Fibroblast of lung (primary cell): Measurements from ENCODE around the gene ASCL2. TPM values are rescaled to one million over a fixed set of nuclear protein-coding genes. Genes with fewer than 3 reads are reported as not detected.

ENCODE experiments used
- DNase-seq, 2 donors: peaks; one replicate each; pipeline versions ENCODE4 v3.0.0 to v3.0.0-alpha.2; 2010; ENCODE audit warnings: low read depth in 2 of 2
- H2AFZ ChIP-seq: 2 replicates; pipeline ENCODE4 v1.5.1; 2012; ENCODE audit warnings: low read length, control low read depth, inconsistent platforms
- H3K27ac ChIP-seq: 2 replicates; pipeline ENCODE4 v1.5.1; 2011; ENCODE audit warnings: low read length, control low read depth; ENCODE audit not compliant: insufficient read depth
- H3K27me3 ChIP-seq: 2 replicates; pipeline ENCODE4 v1.5.1; 2011; ENCODE audit warnings: mild to moderate bottlenecking, low read length; ENCODE audit not compliant: control insufficient read depth, insufficient read depth
- H3K36me3 ChIP-seq: 2 replicates; pipeline ENCODE4 v1.5.1; 2011; ENCODE audit warnings: low read length; ENCODE audit not compliant: control insufficient read depth, insufficient read depth
- H3K4me1 ChIP-seq: 2 replicates; pipeline ENCODE4 v1.5.1; 2011; ENCODE audit warnings: low read length; ENCODE audit not compliant: control insufficient read depth, insufficient read depth; ENCODE audit errors: extremely low read depth
- H3K4me2 ChIP-seq: 2 replicates; pipeline ENCODE4 v1.5.1; 2011; ENCODE audit warnings: low read length, control low read depth; ENCODE audit not compliant: insufficient read depth; ENCODE audit errors: extremely low read depth
- H3K4me3 ChIP-seq, 4 experiments: fragments of 200-600 bp in 1 of 4; sonication (generic) in 1 of 4; replicated peaks in 1 of 4; 2 replicates each; pipeline ENCODE4 v1.5.1; 2011 to 2016; ENCODE audit warnings: low read length in 4 of 4, low read depth in 3 of 4, mild to moderate bottlenecking in 3 of 4, control low read depth in 2 of 4, inconsistent platforms in 1 of 4, mixed read lengths in 1 of 4; ENCODE audit not compliant: insufficient read depth in 1 of 4; ENCODE audit errors: control extremely low read depth in 1 of 4
- H3K79me2 ChIP-seq: 2 replicates; pipeline ENCODE4 v1.5.1; 2012; ENCODE audit warnings: mild to moderate bottlenecking, low read length, inconsistent platforms; ENCODE audit not compliant: control insufficient read depth, insufficient read depth
- H3K9ac ChIP-seq: 2 replicates; pipeline ENCODE4 v1.5.1; 2011; ENCODE audit warnings: mild to moderate bottlenecking, low read length, control low read depth; ENCODE audit not compliant: insufficient read depth
- H3K9me3 ChIP-seq: 2 replicates; pipeline ENCODE4 v1.5.1; 2012; ENCODE audit warnings: low read depth, low read length; ENCODE audit not compliant: control insufficient read depth, insufficient read depth
- H4K20me1 ChIP-seq: 2 replicates; pipeline ENCODE4 v1.5.1; 2011; ENCODE audit warnings: low read length; ENCODE audit not compliant: control insufficient read depth, insufficient read depth; ENCODE audit errors: extremely low read depth
- CTCF ChIP-seq, 2 donors: IDR thresholded peaks in 1 of 2; conservative IDR thresholded peaks in 1 of 2; 1 replicate in 1 of 2; 2 replicates in 1 of 2; pipeline ENCODE4 v1.5.1; 2011 to 2012; ENCODE audit warnings: low read length in 2 of 2, control low read depth in 1 of 2, inconsistent platforms in 1 of 2, low read depth in 1 of 2, mild to moderate bottlenecking in 1 of 2
- EZH2 ChIP-seq: IDR thresholded peaks from 2 replicates; pipeline ENCODE4 v1.5.1; 2012; ENCODE audit warnings: low read length, control low read depth, mild to moderate bottlenecking; ENCODE audit errors: missing control alignments
- polyA plus RNA-seq, 2 donors: library from polyadenylated mRNA; depleted of rRNA in 1 of 2; stranded (reverse) in 1 of 2; unstranded in 1 of 2; fragments of >200 nt; gene quantifications; 2 replicates each; pipeline ENCODE4 v1.2.1, GENCODE V29; 2011 to 2012; ENCODE audit warnings: missing spikeins in 1 of 2
- total RNA-seq: library from RNA; depleted of rRNA; stranded (reverse); fragments of >200 nt; gene quantifications from 2 replicates; pipeline ENCODE4 v1.2.1, GENCODE V29; 2014

The ASCL2 gene
- total and polyA plus RNA-seq, 2 donors (not counting 1 experiment from before 2014, with no cell fraction given), result not detected

GRCh38 chr11:2306877-2307500, 36.6 kb upstream of the ASCL2 start:
- no peak overlapping the region for H2AFZ ChIP-seq
- H3K36me3 ChIP-seq, result no peaks in the 10 kb centered on the region
- no peaks in the 10 kb centered on the region for H3K79me2 ChIP-seq
- DNase-seq, result peak in 1 of 2 donors; percentile 45
- H3K4me1 ChIP-seq, result peaks cover 9% of the 10 kb centered on the region
- H3K4me3 ChIP-seq, result no peak overlapping the region
- H3K4me2 ChIP-seq, result no peak overlapping the region
- H3K27me3 ChIP-seq, result no peaks in the 10 kb centered on the region
- H3K9ac ChIP-seq, result no peak overlapping the region
- H4K20me1 ChIP-seq, result no peaks in the 10 kb centered on the region
- no peak overlapping the region for H3K27ac ChIP-seq
- TF ChIP-seq EZH2 (no peak), CTCF (conservative IDR thresholded peaks at IDR 0.05 in 1 of 2, IDR thresholded peaks at IDR 0.05 in 1 of 2; ENCODE audit: low read depth in 1 of 2, low read length in 2 of 2) (no peak)
- no peaks in the 10 kb centered on the region for H3K9me3 ChIP-seq

GRCh38 chr11:2306452-2306823, 36.0 kb upstream of the ASCL2 start:
- Histone ChIP-seq H4K20me1 (no peaks in the 10 kb centered on the region), H3K4me3 (peak overlapping the region in 2 of 4 experiments; percentile 27 to 46), H2AFZ (peak overlapping the region; percentile 71), H3K9ac (peak overlapping the region; percentile 58), H3K36me3 (no peaks in the 10 kb centered on the region), H3K27me3 (no peaks in the 10 kb centered on the region), H3K79me2 (no peaks in the 10 kb centered on the region), H3K4me1 (peaks cover 9% of the 10 kb centered on the region), H3K27ac (peak overlapping the region; percentile 81), H3K4me2 (peak overlapping the region; percentile 92), H3K9me3 (no peaks in the 10 kb centered on the region)
- TF ChIP-seq EZH2 (no peak), CTCF (conservative IDR thresholded peaks at IDR 0.05 in 1 of 2, IDR thresholded peaks at IDR 0.05 in 1 of 2; ENCODE audit: low read depth in 1 of 2, low read length in 2 of 2) (no peak)
- peak; percentile 85 to 94 for DNase-seq

- Histone ChIP-seq H3K4me1 (peaks cover 9% of the 10 kb centered on the region), H3K4me2 (peak overlapping the region; percentile 92), H3K9me3 (no peaks in the 10 kb centered on the region), H3K36me3 (no peaks in the 10 kb centered on the region), H3K27ac (peak overlapping the region; percentile 81), H3K9ac (peak overlapping the region; percentile 58), H3K4me3 (peak overlapping the region in 3 of 4 experiments; percentile 24 to 46 (median 27)), H2AFZ (peak overlapping the region; percentile 71), H3K79me2 (no peaks in the 10 kb centered on the region), H3K27me3 (no peaks in the 10 kb centered on the region), H4K20me1 (no peaks in the 10 kb centered on the region)
- TF ChIP-seq EZH2, result no peak
- TF ChIP-seq CTCF (conservative IDR thresholded peaks at IDR 0.05 in 1 of 2, IDR thresholded peaks at IDR 0.05 in 1 of 2; ENCODE audit: low read depth in 1 of 2, low read length in 2 of 2), result no peak
- peak; percentile 61 to 71 for DNase-seq
Observed at GRCh38 chr11:2305788-2306451, 35.5 kb upstream of the ASCL2 start.
